A549 treated with GW870086 at 1 μM for 4 hours (cell line): ENCODE results near the gene CDK5R1. TPM values are rescaled to one million over a fixed set of nuclear protein-coding genes. Genes with fewer than 3 reads are reported as not detected.

Experiments used
- total RNA-seq: library from RNA; stranded (reverse); fragments of 200-300 nt; extraction: Qiagen RNA extraction; gene quantifications from 5 replicates; pipeline ENCODE4 v1.2.3, GENCODE V29; 2022; ENCODE audit warnings: low read depth

Gene CDK5R1
- total RNA-seq, result 4.4 to 5.0 TPM (median 4.7 TPM) in 5 replicates

GRCh38 chr17:32486701-32487472 is at the start of gene CDK5R1:
TSS of gene CDK5R1 (plus strand) at chr17:32486993. CDS start at chr17:32487621, 628 bp downstream.

GRCh38 chr17:32444301-32445073 is 42.3 kb upstream of the CDK5R1 start, which contains the start of gene PSMD11:
TSS of gene PSMD11 (plus strand) at chr17:32444510. CDS start at chr17:32444524, 14 bp downstream.

Other genes with a start within 250 kb of the CDK5R1 start
- 3.3 to 5.5 TPM (median 4.9 TPM) in 5 replicates for gene RHBDL3, start 221.2 kb upstream of the CDK5R1 start, total RNA-seq
- 26.2 to 34.5 TPM (median 28.2 TPM) in 5 replicates for gene C17orf75, start 144.8 kb upstream of the CDK5R1 start, total RNA-seq
- 210 to 235 TPM (median 232 TPM) in 5 replicates for gene ZNF207, start 136.8 kb upstream of the CDK5R1 start, total RNA-seq
- gene PSMD11, start 42.5 kb upstream of the CDK5R1 start, total RNA-seq, result 173 to 206 TPM (median 190 TPM) in 5 replicates